Motor neuron (in vitro differentiated cells): ENCODE measurements around the gene TTLL13. TPM values are rescaled to one million over a fixed set of nuclear protein-coding genes. Genes with fewer than 3 reads are reported as not detected.
A peak's percentile ranks its signal among the peaks of the same experiment; 100 is the strongest.
"Not testable (repeated sequence)": the region's sequence is repeated elsewhere in the genome, so short reads cannot be mapped to it uniquely, and the experiment has no call there.

Source experiments
- ATAC-seq, 8 experiments: fragments of 200-7000 bp; cut with Tn5 transposase; replicated peaks in 6 of 8; 2 replicates each; pipeline ENCODE4 v1.8.0; 2021; ENCODE audit warnings: mild to moderate bottlenecking in 8 of 8, moderate library complexity in 8 of 8
- H3K27ac ChIP-seq, 2 donors: fragments of 250-450 bp; sonication (Bioruptor Pico); 2 replicates each; pipeline ENCODE4 v1.9.0; 2021; ENCODE audit warnings: antibody characterized with exemption in 2 of 2, mild to moderate bottlenecking in 2 of 2, moderate library complexity in 1 of 2
- H3K4me1 ChIP-seq, 2 donors: fragments of 250-450 bp; sonication (Bioruptor Pico); replicated peaks in 1 of 2; 2 replicates each; pipeline ENCODE4 v1.6.1; 2021; ENCODE audit warnings: antibody characterized with exemption in 2 of 2, mild to moderate bottlenecking in 2 of 2, moderate library complexity in 1 of 2
- H3K4me3 ChIP-seq, 5 donors: fragments of 250-450 bp; sonication (Bioruptor Pico); 2 replicates each; pipeline ENCODE4 v1.9.0; 2021; ENCODE audit warnings: antibody characterized with exemption in 5 of 5, mild to moderate bottlenecking in 5 of 5, moderate library complexity in 4 of 5
- WGBS, 10 experiments: fragments of 450-650 bp; shearing (Covaris generic); methylation state at CpG; one replicate each; pipeline ENCODE4 v1.0.0; 2022; 5-methylcytosine and 5-hydroxymethylcytosine counted together
- in situ Hi-C, 9 experiments: fragments of 400-800 bp; cut with MboI; loops; one replicate each; pipeline ENCODE4 v1.15.0; 2021; ENCODE audit warnings: low sequenced_read_pairs in 9 of 9, low pct_unique_long_range_greater_than_20kb in 2 of 9; ENCODE audit not compliant: unreplicated experiment in 9 of 9
- total RNA-seq, 8 experiments: library from RNA; unstranded; fragments of 300-600 nt; gene quantifications; 2 replicates each; pipeline versions ENCODE4 v1.2.3 to v1.2.4, GENCODE V29; 2022

Gene TTLL13
- total RNA-seq, 8 experiments from 2014 or later = 0.16 to 1.5 (median 0.50) TPM; not detected in 1

DNA sequence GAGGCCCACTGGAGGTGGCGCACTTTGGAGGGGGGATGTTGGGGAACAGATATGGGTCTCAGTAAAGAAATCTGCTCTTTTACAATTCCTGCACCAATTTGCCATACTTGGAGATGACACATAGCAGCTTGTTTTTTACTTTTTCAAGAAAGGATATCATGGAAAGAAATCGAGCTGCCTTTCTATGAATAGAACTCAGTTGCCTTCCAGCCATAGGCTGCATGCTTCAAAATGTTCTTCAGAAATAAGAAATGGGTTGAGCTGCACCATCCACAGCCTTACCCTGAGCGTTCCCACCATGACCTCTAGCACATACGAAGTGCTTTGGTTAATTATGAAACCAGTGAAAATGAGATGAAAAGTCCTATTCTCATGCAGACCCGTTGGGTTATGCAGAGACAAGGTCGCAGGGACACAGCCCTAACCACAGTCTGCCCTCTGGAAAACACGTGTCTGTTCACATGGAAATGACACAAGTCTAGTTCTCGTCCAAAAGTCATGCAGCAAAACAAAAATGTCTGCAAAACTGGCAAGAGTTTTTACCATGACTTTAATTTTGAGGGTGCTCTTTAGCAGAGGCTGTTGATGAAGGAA, 52.4 kb downstream of the TTLL13 start:
- no peak overlapping the region for H3K4me3 ChIP-seq
- ATAC-seq = peak in 1 of 8 experiments; percentile 38
- peaks cover 4 to 10% of the 10 kb centered on the region in 2 donors for H3K4me1 ChIP-seq
- 15 to 80% (median 39%) methylated on average over 1 to 8 of the region's 8 CpGs; no CpG with 5 or more reads in 1 of the 10 experiments for WGBS, 10 experiments
- no peak overlapping the region for H3K27ac ChIP-seq
- in situ Hi-C loops = loop anchor here in 2 of 9 experiments (25.0 kb wide), 2 partner anchors 185 to 585 kb away; partner anchors contain the start of gene FES (in 2 of the 2)

DNA sequence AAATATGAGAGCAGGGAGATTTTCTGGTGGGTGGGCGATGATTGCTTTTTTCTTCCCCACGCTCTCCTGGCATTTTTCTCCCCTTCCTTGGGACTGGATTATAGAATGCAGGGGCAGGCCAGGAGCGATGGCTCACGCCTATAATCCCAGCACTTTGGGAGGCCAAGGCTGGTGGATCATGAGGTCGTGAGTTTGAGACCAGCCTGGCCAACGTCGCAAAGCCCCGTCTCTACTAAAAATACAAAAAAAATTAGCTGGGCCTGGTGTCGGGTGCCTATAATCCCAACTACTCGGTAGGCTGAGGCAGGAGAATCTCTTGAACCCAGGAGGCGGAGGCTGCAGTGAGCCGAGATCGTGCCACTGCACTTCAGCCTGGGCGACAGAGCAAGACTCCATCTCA, 56.0 kb downstream of the TTLL13 start:
- H3K4me1 ChIP-seq = peaks cover 4 to 26% of the 10 kb centered on the region in 2 donors
- 83 to 100% (median 98%) methylated on average over 1 to 12 of the region's 14 CpGs; no CpG with 5 or more reads in 2 of the 10 experiments for WGBS, 10 experiments
- ATAC-seq, H3K27ac ChIP-seq, H3K4me3 ChIP-seq: not testable (repeated sequence)
- in situ Hi-C loops = loop anchor here in 2 of 9 experiments (25.0 kb wide), 2 partner anchors 182 to 582 kb away; partner anchors contain the start of gene FES (in 2 of the 2)

DNA sequence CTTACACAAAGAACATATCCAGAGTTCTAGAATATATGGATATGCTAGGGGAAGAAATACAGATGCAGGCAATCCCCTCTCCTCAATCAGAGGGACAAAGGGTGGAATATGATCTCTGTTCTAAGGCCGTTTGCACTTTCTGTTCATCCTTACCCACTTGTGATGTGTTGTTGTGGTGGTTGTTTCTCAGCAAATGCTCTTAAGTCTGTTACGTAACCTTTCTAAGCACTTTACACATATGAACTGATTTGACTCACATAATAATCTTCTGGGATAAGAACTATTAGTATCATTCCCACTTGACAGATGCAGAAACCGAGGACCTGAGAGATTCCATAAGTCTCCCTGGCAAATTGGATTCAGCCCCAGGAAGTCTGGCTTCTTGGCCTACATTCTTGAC, 56.6 kb downstream of the TTLL13 start:
- in situ Hi-C loops = loop anchor here in 2 of 9 experiments (25.0 kb wide), 2 partner anchors 181 to 581 kb away; partner anchors contain the start of gene FES (in 2 of the 2)
- ATAC-seq = no peak
- 62 to 100% (median 88%) methylated on average over 1 to 3 of the region's 3 CpGs; no CpG with 5 or more reads in 1 of the 10 experiments for WGBS, 10 experiments
- H3K4me1 ChIP-seq = peaks cover 4 to 26% of the 10 kb centered on the region in 2 donors
- H3K27ac ChIP-seq = no peak overlapping the region
- no peak overlapping the region for H3K4me3 ChIP-seq

DNA sequence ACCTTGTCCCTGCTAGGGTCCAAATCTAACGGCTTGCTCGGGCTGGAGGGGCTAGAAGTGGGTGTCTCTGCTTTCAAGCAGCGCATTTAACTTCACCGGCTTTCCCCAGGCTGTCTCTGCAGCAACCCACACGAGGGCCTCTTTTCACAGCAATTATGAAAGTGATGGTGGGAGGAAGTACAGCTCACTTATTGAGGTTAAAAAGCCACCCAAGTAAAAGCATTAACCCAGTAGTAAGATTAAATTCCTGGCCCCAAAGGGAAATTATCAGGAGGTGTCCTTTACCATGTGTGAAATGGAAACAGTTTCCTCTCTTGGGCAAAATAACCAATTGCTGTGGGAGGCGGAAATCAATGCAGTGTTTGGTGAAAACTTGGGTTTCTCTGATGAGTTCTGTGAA, 57.2 kb downstream of the TTLL13 start:
- ATAC-seq = no peak
- in situ Hi-C loops = loop anchor here in 2 of 9 experiments (25.0 kb wide), 2 partner anchors 181 to 581 kb away; partner anchors contain the start of gene FES (in 2 of the 2)
- no peak overlapping the region for H3K4me3 ChIP-seq
- WGBS, 10 experiments = 6 to 83% (median 71%) methylated on average over 2 to 5 of the region's 6 CpGs; no CpG with 5 or more reads in 1 of the 10 experiments
- H3K27ac ChIP-seq = no peak overlapping the region
- H3K4me1 ChIP-seq = peaks cover 4 to 26% of the 10 kb centered on the region in 2 donors

DNA sequence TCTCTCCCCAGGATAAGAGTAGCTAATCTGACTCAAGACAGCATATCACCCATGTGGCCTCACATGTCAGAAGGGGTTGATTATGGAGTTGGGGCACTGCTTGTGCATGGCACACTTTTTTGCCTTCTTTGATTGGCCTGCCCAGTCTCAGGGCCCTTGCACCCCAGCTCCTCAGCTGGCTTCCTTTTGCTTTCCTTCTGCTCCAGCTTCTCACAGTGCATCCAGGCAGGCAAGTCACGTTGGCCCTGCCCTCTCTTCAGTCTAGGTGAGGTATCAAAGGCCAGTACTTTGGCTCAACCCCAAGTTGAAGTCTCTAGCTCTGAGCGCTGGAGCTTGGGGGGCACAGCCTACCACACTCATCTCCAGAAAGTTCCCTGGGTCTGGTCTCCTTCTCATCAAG, 58.3 kb downstream of the TTLL13 start:
- H3K4me3 ChIP-seq = no peak overlapping the region
- WGBS, 10 experiments = 38 to 100% (median 100%) methylated on average over 1 to 2 of the region's 2 CpGs; no CpG with 5 or more reads in 3 of the 10 experiments
- ATAC-seq = no peak
- no peak overlapping the region for H3K27ac ChIP-seq
- in situ Hi-C loops = loop anchor here in 2 of 9 experiments (25.0 kb wide), 2 partner anchors 180 to 580 kb away; partner anchors contain the start of gene FES (in 2 of the 2)
- peaks cover 4 to 26% of the 10 kb centered on the region in 2 donors for H3K4me1 ChIP-seq

DNA sequence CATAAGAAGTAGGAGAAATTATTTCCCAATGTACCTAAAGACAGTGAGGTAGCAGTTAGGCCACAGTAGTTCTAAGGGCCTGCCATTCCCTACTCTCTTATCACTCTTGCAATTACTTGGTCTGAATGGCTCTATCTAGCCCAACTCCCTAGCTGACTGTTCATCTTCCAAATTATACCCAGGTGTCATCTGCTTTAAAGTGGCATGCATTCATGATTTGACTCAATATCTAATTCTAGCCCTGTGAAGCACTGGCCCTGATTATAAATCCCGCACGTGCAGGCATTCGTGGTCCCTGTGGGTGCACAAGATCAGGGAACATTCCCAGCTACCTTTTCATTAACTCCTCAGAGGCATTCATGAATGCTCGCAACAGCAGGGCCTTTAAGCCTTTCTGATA, 59.7 kb downstream of the TTLL13 start:
- Histone ChIP-seq H3K4me1 (peaks cover 4 to 26% of the 10 kb centered on the region in 2 donors), H3K27ac (no peak overlapping the region), H3K4me3 (no peak overlapping the region)
- WGBS, 10 experiments = 48 to 84% (median 59%) methylated on average over 1 to 4 of the region's 4 CpGs; no CpG with 5 or more reads in 5 of the 10 experiments
- peak in 5 of 8 experiments; percentile 15 to 90 (median 73) for ATAC-seq
- in situ Hi-C loops = loop anchor here in 2 of 9 experiments (25.0 kb wide), 2 partner anchors 178 to 578 kb away; partner anchors contain the start of gene FES (in 2 of the 2)

Other genes with a start within 250 kb of the TTLL13 start
- gene ZNF710, start 248.2 kb upstream of the TTLL13 start, total RNA-seq = 10 to 100 TPM in 6 of 8 experiments, 1 to 10 TPM in 2; 4.6 to 23.0 (median 11.5) TPM
- 100 to 1,000 TPM in 3 of 8 experiments, 10 to 100 TPM in 5; 55.9 to 289 (median 77.4) TPM for gene IDH2, start 147.1 kb upstream of the TTLL13 start, total RNA-seq
- gene SEMA4B, start 48.2 kb upstream of the TTLL13 start, total RNA-seq = 10 to 100 TPM in 6 of 8 experiments, 1 to 10 TPM in 2; 9.7 to 18.3 (median 13.4) TPM
- gene CIB1, start 15.6 kb upstream of the TTLL13 start, total RNA-seq = 10 to 100 TPM; 12.6 to 61.8 (median 38.8) TPM
- 1 to 10 TPM; 2.2 to 7.2 (median 6.3) TPM for gene GDPGP1, start 15.3 kb upstream of the TTLL13 start, total RNA-seq
- 100 to 1,000 TPM in 5 of 8 experiments, 10 to 100 TPM in 3; 53.7 to 168 (median 144) TPM for gene NGRN, start 16.1 kb downstream of the TTLL13 start, total RNA-seq
- gene ZNF774, start 102.7 kb downstream of the TTLL13 start, total RNA-seq = 1 to 10 TPM; 1.8 to 7.1 (median 3.5) TPM
- gene IQGAP1, start 138.7 kb downstream of the TTLL13 start, total RNA-seq = 100 to 1,000 TPM in 1 of 8 experiments, 10 to 100 TPM in 7; 15.6 to 109 (median 44.6) TPM